Parathyroid adenoma (tissue), 2 donors: ENCODE results near the gene CCDC171.
A peak's percentile ranks its signal among the peaks of the same experiment; 100 is the strongest.

ENCODE experiments used
- H2AFZ ChIP-seq: fragments of 300-600 bp; sonication (generic); one replicate; pipeline ENCODE4 v1.7.0; 2017; ENCODE audit warnings: antibody characterized with exemption, mild to moderate bottlenecking
- H3K27ac ChIP-seq: fragments of 300-600 bp; sonication (generic); one replicate; pipeline ENCODE4 v1.7.0; 2017
- H3K27me3 ChIP-seq: fragments of 300-600 bp; sonication (generic); one replicate; pipeline ENCODE4 v1.7.0; 2017; ENCODE audit warnings: low read length; ENCODE audit not compliant: control insufficient read depth, insufficient read depth
- H3K36me3 ChIP-seq: fragments of 300-600 bp; sonication (generic); one replicate; pipeline ENCODE4 v1.7.0; 2017; ENCODE audit warnings: low read length; ENCODE audit not compliant: control insufficient read depth, insufficient read depth
- H3K4me1 ChIP-seq: fragments of 300-600 bp; sonication (generic); one replicate; pipeline ENCODE4 v1.7.0; 2017; ENCODE audit warnings: control low read depth
- H3K4me2 ChIP-seq: fragments of 300-600 bp; sonication (generic); one replicate; pipeline ENCODE4 v1.7.0; 2017; ENCODE audit warnings: low read length
- H3K4me3 ChIP-seq: fragments of 300-600 bp; sonication (generic); one replicate; pipeline ENCODE4 v1.7.0; 2017; ENCODE audit warnings: low read depth, low read length
- H3K79me2 ChIP-seq: fragments of 300-600 bp; sonication (generic); one replicate; pipeline ENCODE4 v1.7.0; 2017; ENCODE audit warnings: control low read depth
- H3K9ac ChIP-seq: fragments of 300-600 bp; sonication (generic); one replicate; pipeline ENCODE4 v1.7.0; 2017; ENCODE audit warnings: mild to moderate bottlenecking
- H3K9me3 ChIP-seq: fragments of 300-600 bp; sonication (generic); one replicate; pipeline ENCODE4 v1.7.0; 2017; ENCODE audit warnings: low read length; ENCODE audit not compliant: control insufficient read depth
- CTCF ChIP-seq: fragments of 300-600 bp; sonication (generic); IDR thresholded peaks from one replicate; pipeline ENCODE4 v1.7.0; 2017; ENCODE audit warnings: antibody characterized with exemption, mild to moderate bottlenecking
- donor health status: primary hyperparathyroidism.

The CCDC171 gene

DNA sequence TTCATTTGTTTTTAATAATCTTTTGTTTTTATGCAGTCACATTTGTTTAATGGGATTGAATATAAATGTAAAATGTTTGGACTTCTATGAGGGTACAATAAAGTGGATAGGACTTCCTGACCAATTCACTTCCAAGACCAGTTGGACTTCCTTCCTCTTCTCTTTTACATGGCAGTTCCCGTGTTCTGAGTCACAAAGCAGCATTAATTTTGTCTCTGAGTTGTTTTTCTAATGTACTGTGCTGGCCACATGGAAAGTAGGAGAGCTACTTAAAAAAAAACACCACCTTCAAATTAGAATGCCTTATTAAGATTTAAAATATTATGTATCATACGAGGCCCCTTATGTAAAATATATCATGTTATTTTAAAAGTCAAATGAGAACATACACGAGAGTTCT lies 87.3 kb downstream of the CCDC171 start:
- no peak for TF ChIP-seq CTCF
- Histone ChIP-seq H2AFZ (no peak overlapping the region), H3K9me3 (no peaks in the 10 kb centered on the region), H3K27ac (no peak overlapping the region), H3K4me2 (no peak overlapping the region), H3K9ac (no peak overlapping the region), H3K79me2 (no peaks in the 10 kb centered on the region), H3K4me1 (no peaks in the 10 kb centered on the region), H3K4me3 (no peak overlapping the region), H3K27me3 (no peaks in the 10 kb centered on the region), H3K36me3 (no peaks in the 10 kb centered on the region)

DNA sequence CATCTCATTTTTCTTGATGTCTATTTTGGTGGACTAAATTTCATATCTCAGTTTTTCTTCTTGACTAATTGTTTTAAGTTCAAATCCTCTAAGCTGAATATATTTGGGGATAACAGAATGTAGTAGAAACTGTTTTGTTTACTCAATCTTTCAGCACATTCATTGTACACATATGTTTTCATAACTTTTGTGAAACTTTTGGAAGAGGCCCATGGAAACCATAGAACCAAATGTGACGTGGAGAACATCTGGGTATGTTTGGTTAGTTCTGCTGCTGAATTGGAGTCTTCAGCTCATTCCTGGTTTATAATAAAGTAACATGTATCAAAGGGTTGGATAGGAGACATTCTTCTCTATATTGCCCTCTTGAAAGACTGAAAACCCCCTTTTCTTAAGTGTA lies 88.4 kb downstream of the CCDC171 start:
- Histone ChIP-seq H3K27me3 (no peaks in the 10 kb centered on the region), H3K9ac (no peak overlapping the region), H3K36me3 (no peaks in the 10 kb centered on the region), H3K27ac (no peak overlapping the region), H3K9me3 (no peaks in the 10 kb centered on the region), H3K4me1 (no peaks in the 10 kb centered on the region), H3K4me3 (no peak overlapping the region), H3K79me2 (no peaks in the 10 kb centered on the region), H3K4me2 (no peak overlapping the region), H2AFZ (no peak overlapping the region)
- no peak for TF ChIP-seq CTCF

GRCh38 chr9:15642369-15642962 lies 89.6 kb downstream of the CCDC171 start:
- Histone ChIP-seq H3K79me2 (no peaks in the 10 kb centered on the region), H3K36me3 (no peaks in the 10 kb centered on the region), H3K4me2 (no peak overlapping the region), H3K4me3 (no peak overlapping the region), H3K9ac (no peak overlapping the region), H3K9me3 (no peaks in the 10 kb centered on the region), H2AFZ (no peak overlapping the region), H3K4me1 (no peaks in the 10 kb centered on the region), H3K27me3 (no peaks in the 10 kb centered on the region), H3K27ac (no peak overlapping the region)
- TF ChIP-seq CTCF = peak; percentile 20

DNA sequence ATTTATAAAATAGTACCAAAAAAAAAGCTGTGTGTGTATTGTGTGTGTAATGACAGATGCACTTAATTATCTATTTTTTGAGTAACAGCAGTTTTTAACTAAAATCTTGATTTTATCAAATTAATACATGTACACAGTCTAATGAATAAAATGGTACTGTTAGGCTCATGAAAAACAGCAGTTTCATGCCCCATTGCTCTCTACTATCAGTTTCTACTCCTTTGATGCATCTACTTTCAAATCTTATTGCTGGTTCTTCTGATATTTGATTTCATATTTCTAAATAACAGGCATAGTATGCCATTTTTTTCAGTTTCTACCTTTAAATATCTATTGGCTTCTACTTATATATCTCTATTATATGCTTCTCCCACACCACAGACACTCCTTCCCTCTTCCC lies 117.4 kb downstream of the CCDC171 start:
- Histone ChIP-seq H3K4me3 (no peak overlapping the region), H3K79me2 (no peaks in the 10 kb centered on the region), H3K9ac (no peak overlapping the region), H3K4me1 (no peaks in the 10 kb centered on the region), H3K27me3 (no peaks in the 10 kb centered on the region), H3K36me3 (no peaks in the 10 kb centered on the region), H2AFZ (no peak overlapping the region), H3K27ac (no peak overlapping the region), H3K4me2 (no peak overlapping the region), H3K9me3 (no peaks in the 10 kb centered on the region)
- TF ChIP-seq CTCF = no peak

- H3K4me2 ChIP-seq = no peak overlapping the region
- H3K27me3 ChIP-seq = no peaks in the 10 kb centered on the region
- H2AFZ ChIP-seq = no peak overlapping the region
- no peaks in the 10 kb centered on the region for H3K36me3 ChIP-seq
- H3K27ac ChIP-seq = no peak overlapping the region
- no peak overlapping the region for H3K4me3 ChIP-seq
- no peaks in the 10 kb centered on the region for H3K9me3 ChIP-seq
- H3K9ac ChIP-seq = no peak overlapping the region
- H3K4me1 ChIP-seq = no peaks in the 10 kb centered on the region
- no peaks in the 10 kb centered on the region for H3K79me2 ChIP-seq
- no peak for TF ChIP-seq CTCF
Observed at GRCh38 chr9:15670894-15671293, 118.1 kb downstream of the CCDC171 start.
